Liver (tissue), 9 donors: ENCODE results near the gene EHMT1. TPM values are rescaled to one million over a fixed set of nuclear protein-coding genes. Genes with fewer than 3 reads are reported as not detected.

Source experiments
- DNase-seq: peaks from one replicate; pipeline ENCODE4 v3.0.0-alpha.2; 2017; ENCODE audit warnings: low spot score
- H3K27ac ChIP-seq, 2 donors: one replicate each; pipeline ENCODE4 v1.7.0; 2013; ENCODE audit warnings: inconsistent platforms in 2 of 2, low read length in 2 of 2, control low read depth in 1 of 2, low read depth in 1 of 2, mild to moderate bottlenecking in 1 of 2
- H3K27me3 ChIP-seq, 4 donors: one replicate each; pipeline versions ENCODE4 v1.6.1 to v1.7.0; 2013; ENCODE audit warnings: low read length in 3 of 4, inconsistent platforms in 1 of 4, mild to moderate bottlenecking in 1 of 4, moderate library complexity in 1 of 4; ENCODE audit not compliant: control insufficient read depth in 4 of 4, insufficient read depth in 4 of 4
- H3K36me3 ChIP-seq, 4 donors: one replicate each; pipeline versions ENCODE4 v1.6.1 to v1.7.0; 2013; ENCODE audit warnings: low read length in 3 of 4, mild to moderate bottlenecking in 3 of 4, low read depth in 1 of 4, moderate library complexity in 1 of 4; ENCODE audit not compliant: control insufficient read depth in 4 of 4, insufficient read depth in 3 of 4
- H3K4me1 ChIP-seq, 4 donors: one replicate each; pipeline versions ENCODE4 v1.6.1 to v1.7.0; 2013; ENCODE audit warnings: low read length in 3 of 4, mild to moderate bottlenecking in 3 of 4, moderate library complexity in 1 of 4; ENCODE audit not compliant: control insufficient read depth in 4 of 4, insufficient read depth in 4 of 4
- H3K4me3 ChIP-seq, 3 donors: one replicate each; pipeline versions ENCODE4 v1.6.1 to v1.7.0; 2013; ENCODE audit warnings: low read length in 3 of 3, control low read depth in 1 of 3, low read depth in 1 of 3, mild to moderate bottlenecking in 1 of 3
- H3K9ac ChIP-seq, 2 donors: one replicate each; pipeline ENCODE4 v1.7.0; 2013; ENCODE audit warnings: low read length in 2 of 2, mild to moderate bottlenecking in 2 of 2, moderate library complexity in 2 of 2, control low read depth in 1 of 2, low read depth in 1 of 2
- H3K9me3 ChIP-seq, 4 donors: one replicate each; pipeline versions ENCODE4 v1.6.1 to v1.7.0; 2013; ENCODE audit warnings: low read length in 3 of 4; ENCODE audit not compliant: control insufficient read depth in 4 of 4
- EGR1 ChIP-seq, 2 donors: IDR thresholded peaks; 2 replicates each; pipeline ENCODE4 v1.6.1; 2016 to 2018; ENCODE audit warnings: antibody characterized with exemption in 2 of 2, low read depth in 2 of 2
- FOXA1 ChIP-seq: IDR thresholded peaks from 2 replicates; pipeline ENCODE4 v1.6.1; 2016; ENCODE audit warnings: antibody characterized with exemption
- FOXA2 ChIP-seq: IDR thresholded peaks from 2 replicates; pipeline ENCODE4 v1.6.1; 2016; ENCODE audit warnings: antibody characterized with exemption
- GABPA ChIP-seq, 2 donors: IDR thresholded peaks in 1 of 2; conservative IDR thresholded peaks in 1 of 2; 2 replicates each; pipeline ENCODE4 v1.6.1; 2016; ENCODE audit warnings: antibody characterized with exemption in 2 of 2, mild to moderate bottlenecking in 1 of 2, moderate library complexity in 1 of 2
- HNF4A ChIP-seq, 2 donors: conservative IDR thresholded peaks; 2 replicates each; pipeline ENCODE4 v1.6.1; 2016; ENCODE audit warnings: antibody characterized with exemption in 2 of 2, mild to moderate bottlenecking in 2 of 2
- HNF4G ChIP-seq: IDR thresholded peaks from 2 replicates; pipeline ENCODE4 v1.6.1; 2016; ENCODE audit warnings: antibody characterized with exemption
- JUND ChIP-seq, 2 donors: IDR thresholded peaks; 2 replicates each; pipeline ENCODE4 v1.6.1; 2016; ENCODE audit warnings: antibody characterized with exemption in 2 of 2
- NR2F2 ChIP-seq: IDR thresholded peaks from 2 replicates; pipeline ENCODE4 v1.6.1; 2016; ENCODE audit warnings: antibody characterized with exemption
- RAD21 ChIP-seq, 2 donors: IDR thresholded peaks; 2 replicates each; pipeline ENCODE4 v1.6.1; 2016; ENCODE audit warnings: antibody characterized with exemption in 2 of 2, mild to moderate bottlenecking in 2 of 2
- RXRA ChIP-seq, 2 donors: IDR thresholded peaks; 2 replicates each; pipeline ENCODE4 v1.6.1; 2017 to 2018; ENCODE audit warnings: antibody characterized with exemption in 2 of 2, mild to moderate bottlenecking in 1 of 2
- SP1 ChIP-seq: IDR thresholded peaks from 2 replicates; pipeline ENCODE4 v1.6.1; 2018; ENCODE audit warnings: antibody characterized with exemption, mild to moderate bottlenecking
- TAF1 ChIP-seq: conservative IDR thresholded peaks from 2 replicates; pipeline ENCODE4 v1.6.1; 2016; ENCODE audit warnings: antibody characterized with exemption, mild to moderate bottlenecking
- YY1 ChIP-seq: IDR thresholded peaks from 2 replicates; pipeline ENCODE4 v1.6.1; 2016; ENCODE audit warnings: antibody characterized with exemption, mild to moderate bottlenecking
- WGBS: extraction: QIAGEN DNeasy Blood & Tissue Kit; methylation state at CpG from one replicate; pipeline ENCODE4 v1.1.7; 2013; 5-methylcytosine and 5-hydroxymethylcytosine counted together
- polyA plus RNA-seq, 2 donors: library from polyadenylated mRNA; stranded (reverse) in 1 of 2; unstranded in 1 of 2; fragments of 200-250 nt in 1 of 2; fragments of >200 nt in 1 of 2; fragmentation: Nextera tagmentation in 1 of 2; extraction: Ambion mirVana in 1 of 2; gene quantifications; one replicate each; pipeline versions ENCODE4 v1.2.1 to v1.2.3, GENCODE V29; 2013 to 2015
- total RNA-seq, 2 donors: library from RNA; depleted of rRNA; stranded (reverse); fragments of >200 nt; gene quantifications; one replicate each; pipeline ENCODE4 v1.2.3, GENCODE V29; 2014
- TF ChIP-seq, protein P1 (sequence below): IDR thresholded peaks from 2 replicates; pipeline ENCODE4 v1.6.1; 2016; ENCODE audit warnings: antibody characterized with exemption
- TF ChIP-seq, protein P2 (sequence below): IDR thresholded peaks from 2 replicates; pipeline ENCODE4 v1.6.1; 2016; ENCODE audit warnings: antibody characterized with exemption
- TF ChIP-seq, protein P3 (sequence below): IDR thresholded peaks from 2 replicates; pipeline ENCODE4 v1.6.1; 2016; ENCODE audit warnings: antibody characterized with exemption
- TF ChIP-seq, protein P4 (sequence below): fragments of 150-350 bp; IDR thresholded peaks from 2 replicates; pipeline ENCODE4 v1.5.1; 2017; ENCODE audit warnings: improper control_type of control experiment, low read depth, low read length; ENCODE audit not compliant: missing input control
- TF ChIP-seq, protein P5 (sequence below): IDR thresholded peaks from 2 replicates; pipeline ENCODE4 v1.6.1; 2016; ENCODE audit warnings: antibody characterized with exemption, mild to moderate bottlenecking
- donor health status: healthy.
- donor health status: healthy.
- donor health status: healthy.
- donor health status: healthy.
- donor health status: healthy.

The EHMT1 gene
- total and polyA plus RNA-seq, 4 donors, result 16.1 to 48.2 (median 27.3) TPM

DNA sequence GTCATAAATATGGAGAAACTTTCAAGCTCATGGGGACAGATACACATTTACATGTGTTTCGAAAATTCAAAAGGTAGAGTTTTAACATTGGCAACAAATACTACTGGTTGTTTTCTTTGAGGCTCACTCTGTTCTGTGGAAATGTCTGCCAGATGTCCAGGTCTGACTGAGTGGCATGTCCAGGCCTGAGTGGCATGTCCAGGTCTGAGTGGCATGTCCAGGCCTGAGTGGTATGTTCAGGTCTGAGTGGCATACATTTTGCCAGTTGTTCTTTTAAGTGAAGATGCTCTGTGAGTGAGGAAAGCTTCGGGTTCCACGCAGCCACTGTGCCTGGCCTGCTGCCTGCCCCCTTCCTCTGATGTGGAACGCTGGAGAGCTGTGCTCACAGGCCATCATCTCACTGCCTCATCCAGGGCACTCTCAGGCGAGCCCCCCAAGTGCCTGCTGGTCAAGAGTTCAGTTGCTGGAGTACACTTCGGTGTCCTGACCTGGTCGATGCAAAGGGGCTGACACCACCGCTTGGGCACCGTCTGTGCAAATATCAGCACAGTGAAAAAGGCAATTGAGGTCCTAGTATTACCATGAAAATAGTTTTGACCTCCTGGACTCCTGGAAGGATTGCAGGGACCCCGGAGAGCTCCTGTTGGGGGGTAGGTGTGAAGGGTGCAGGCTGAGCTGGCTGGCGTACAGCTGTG is 89.9 kb downstream of the EHMT1 start:
- WGBS, result 84% methylated on average over 11 of the region's 11 CpGs
- H3K4me1 ChIP-seq, result no peaks in the 10 kb centered on the region
- no peak overlapping the region for H3K27ac ChIP-seq
- DNase-seq, result no peak
- TF ChIP-seq, protein P1, sequence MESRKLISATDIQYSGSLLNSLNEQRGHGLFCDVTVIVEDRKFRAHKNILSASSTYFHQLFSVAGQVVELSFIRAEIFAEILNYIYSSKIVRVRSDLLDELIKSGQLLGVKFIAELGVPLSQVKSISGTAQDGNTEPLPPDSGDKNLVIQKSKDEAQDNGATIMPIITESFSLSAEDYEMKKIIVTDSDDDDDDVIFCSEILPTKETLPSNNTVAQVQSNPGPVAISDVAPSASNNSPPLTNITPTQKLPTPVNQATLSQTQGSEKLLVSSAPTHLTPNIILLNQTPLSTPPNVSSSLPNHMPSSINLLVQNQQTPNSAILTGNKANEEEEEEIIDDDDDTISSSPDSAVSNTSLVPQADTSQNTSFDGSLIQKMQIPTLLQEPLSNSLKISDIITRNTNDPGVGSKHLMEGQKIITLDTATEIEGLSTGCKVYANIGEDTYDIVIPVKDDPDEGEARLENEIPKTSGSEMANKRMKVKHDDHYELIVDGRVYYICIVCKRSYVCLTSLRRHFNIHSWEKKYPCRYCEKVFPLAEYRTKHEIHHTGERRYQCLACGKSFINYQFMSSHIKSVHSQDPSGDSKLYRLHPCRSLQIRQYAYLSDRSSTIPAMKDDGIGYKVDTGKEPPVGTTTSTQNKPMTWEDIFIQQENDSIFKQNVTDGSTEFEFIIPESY, result no peak
- TF ChIP-seq YY1, result no peak
- TF ChIP-seq SP1, result no peak
- TF ChIP-seq HNF4A (conservative IDR thresholded peaks at IDR 0.05), result no peak
- TF ChIP-seq, protein P2, sequence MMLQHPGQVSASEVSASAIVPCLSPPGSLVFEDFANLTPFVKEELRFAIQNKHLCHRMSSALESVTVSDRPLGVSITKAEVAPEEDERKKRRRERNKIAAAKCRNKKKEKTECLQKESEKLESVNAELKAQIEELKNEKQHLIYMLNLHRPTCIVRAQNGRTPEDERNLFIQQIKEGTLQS, result no peak
- TF ChIP-seq EGR1 (IDR thresholded peaks at IDR 0.05; ENCODE audit: low read depth in 2 of 2), result no peak
- TF ChIP-seq, protein P3, sequence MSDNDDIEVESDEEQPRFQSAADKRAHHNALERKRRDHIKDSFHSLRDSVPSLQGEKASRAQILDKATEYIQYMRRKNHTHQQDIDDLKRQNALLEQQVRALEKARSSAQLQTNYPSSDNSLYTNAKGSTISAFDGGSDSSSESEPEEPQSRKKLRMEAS, result no peak
- TF ChIP-seq FOXA1, result no peak
- TF ChIP-seq TAF1, result no peak
- TF ChIP-seq GABPA (IDR thresholded peaks at IDR 0.05 in 1 of 2, conservative IDR thresholded peaks at IDR 0.05 in 1 of 2), result no peak
- TF ChIP-seq JUND (IDR thresholded peaks at IDR 0.05), result no peak
- TF ChIP-seq RAD21 (IDR thresholded peaks at IDR 0.05), result no peak
- H3K27me3 ChIP-seq, result no peaks in the 10 kb centered on the region
- H3K9me3 ChIP-seq, result no peaks in the 10 kb centered on the region
- peaks cover 0 to 8% (median 3%) of the 10 kb centered on the region in 4 donors for H3K36me3 ChIP-seq
- H3K4me3 ChIP-seq, result no peak overlapping the region
- H3K9ac ChIP-seq, result no peak overlapping the region

DNA sequence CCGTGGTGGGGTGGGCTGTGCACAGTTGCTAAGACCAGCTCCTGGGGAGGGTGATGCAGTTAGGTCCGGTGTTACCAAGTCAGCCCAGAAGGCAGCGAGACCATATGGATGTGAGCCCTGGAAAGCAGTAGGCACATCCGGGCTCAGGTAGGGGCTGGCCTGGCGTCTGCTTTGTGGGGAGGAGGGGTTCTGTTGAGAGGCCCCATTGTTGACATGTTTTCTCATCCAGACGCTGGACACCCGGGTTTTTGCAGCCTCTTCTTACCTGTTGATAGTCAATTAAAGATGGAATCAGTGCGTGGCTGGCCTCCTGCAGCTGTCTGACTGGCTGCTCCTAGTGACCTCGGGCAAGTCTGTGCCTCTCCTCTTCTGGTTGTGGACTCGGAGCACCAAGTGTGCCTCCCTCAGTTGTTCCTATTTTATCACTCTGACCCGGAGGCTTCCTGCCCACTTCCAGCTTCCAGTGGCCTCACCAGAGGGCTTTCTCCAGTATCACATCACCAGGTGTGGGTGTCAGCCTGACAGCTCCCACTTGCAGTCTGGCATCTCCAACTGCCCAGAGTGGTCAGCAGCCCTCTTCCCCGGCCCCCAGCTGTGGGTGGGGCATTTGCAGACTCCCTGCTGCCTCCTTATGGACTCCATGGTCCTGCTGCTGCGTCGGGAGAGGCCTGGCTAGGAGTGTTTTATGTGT is 90.8 kb downstream of the EHMT1 start:
- Histone ChIP-seq H3K27me3 (no peaks in the 10 kb centered on the region), H3K4me1 (no peaks in the 10 kb centered on the region), H3K9me3 (no peaks in the 10 kb centered on the region), H3K9ac (no peak overlapping the region), H3K4me3 (no peak overlapping the region), H3K27ac (no peak overlapping the region), H3K36me3 (peaks cover 2 to 8% (median 4%) of the 10 kb centered on the region in 4 donors)
- WGBS, result 93% methylated on average over 14 of the region's 14 CpGs
- no peak for DNase-seq
- TF ChIP-seq FOXA2 (no peak), TAF1 (no peak), EGR1 (IDR thresholded peaks at IDR 0.05; ENCODE audit: low read depth in 2 of 2) (no peak), RXRA (IDR thresholded peaks at IDR 0.05) (no peak), FOXA1 (no peak), NR2F2 (no peak), SP1 (no peak), RAD21 (IDR thresholded peaks at IDR 0.05) (no peak), YY1 (no peak), JUND (IDR thresholded peaks at IDR 0.05) (no peak), HNF4G (no peak), GABPA (IDR thresholded peaks at IDR 0.05 in 1 of 2, conservative IDR thresholded peaks at IDR 0.05 in 1 of 2) (no peak), HNF4A (conservative IDR thresholded peaks at IDR 0.05) (no peak)
- TF ChIP-seq, protein P2, result no peak
- TF ChIP-seq, protein P3, result no peak
- TF ChIP-seq, protein P1, result no peak
- TF ChIP-seq, protein P4, sequence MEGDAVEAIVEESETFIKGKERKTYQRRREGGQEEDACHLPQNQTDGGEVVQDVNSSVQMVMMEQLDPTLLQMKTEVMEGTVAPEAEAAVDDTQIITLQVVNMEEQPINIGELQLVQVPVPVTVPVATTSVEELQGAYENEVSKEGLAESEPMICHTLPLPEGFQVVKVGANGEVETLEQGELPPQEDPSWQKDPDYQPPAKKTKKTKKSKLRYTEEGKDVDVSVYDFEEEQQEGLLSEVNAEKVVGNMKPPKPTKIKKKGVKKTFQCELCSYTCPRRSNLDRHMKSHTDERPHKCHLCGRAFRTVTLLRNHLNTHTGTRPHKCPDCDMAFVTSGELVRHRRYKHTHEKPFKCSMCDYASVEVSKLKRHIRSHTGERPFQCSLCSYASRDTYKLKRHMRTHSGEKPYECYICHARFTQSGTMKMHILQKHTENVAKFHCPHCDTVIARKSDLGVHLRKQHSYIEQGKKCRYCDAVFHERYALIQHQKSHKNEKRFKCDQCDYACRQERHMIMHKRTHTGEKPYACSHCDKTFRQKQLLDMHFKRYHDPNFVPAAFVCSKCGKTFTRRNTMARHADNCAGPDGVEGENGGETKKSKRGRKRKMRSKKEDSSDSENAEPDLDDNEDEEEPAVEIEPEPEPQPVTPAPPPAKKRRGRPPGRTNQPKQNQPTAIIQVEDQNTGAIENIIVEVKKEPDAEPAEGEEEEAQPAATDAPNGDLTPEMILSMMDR, result no peak
- TF ChIP-seq, protein P5, sequence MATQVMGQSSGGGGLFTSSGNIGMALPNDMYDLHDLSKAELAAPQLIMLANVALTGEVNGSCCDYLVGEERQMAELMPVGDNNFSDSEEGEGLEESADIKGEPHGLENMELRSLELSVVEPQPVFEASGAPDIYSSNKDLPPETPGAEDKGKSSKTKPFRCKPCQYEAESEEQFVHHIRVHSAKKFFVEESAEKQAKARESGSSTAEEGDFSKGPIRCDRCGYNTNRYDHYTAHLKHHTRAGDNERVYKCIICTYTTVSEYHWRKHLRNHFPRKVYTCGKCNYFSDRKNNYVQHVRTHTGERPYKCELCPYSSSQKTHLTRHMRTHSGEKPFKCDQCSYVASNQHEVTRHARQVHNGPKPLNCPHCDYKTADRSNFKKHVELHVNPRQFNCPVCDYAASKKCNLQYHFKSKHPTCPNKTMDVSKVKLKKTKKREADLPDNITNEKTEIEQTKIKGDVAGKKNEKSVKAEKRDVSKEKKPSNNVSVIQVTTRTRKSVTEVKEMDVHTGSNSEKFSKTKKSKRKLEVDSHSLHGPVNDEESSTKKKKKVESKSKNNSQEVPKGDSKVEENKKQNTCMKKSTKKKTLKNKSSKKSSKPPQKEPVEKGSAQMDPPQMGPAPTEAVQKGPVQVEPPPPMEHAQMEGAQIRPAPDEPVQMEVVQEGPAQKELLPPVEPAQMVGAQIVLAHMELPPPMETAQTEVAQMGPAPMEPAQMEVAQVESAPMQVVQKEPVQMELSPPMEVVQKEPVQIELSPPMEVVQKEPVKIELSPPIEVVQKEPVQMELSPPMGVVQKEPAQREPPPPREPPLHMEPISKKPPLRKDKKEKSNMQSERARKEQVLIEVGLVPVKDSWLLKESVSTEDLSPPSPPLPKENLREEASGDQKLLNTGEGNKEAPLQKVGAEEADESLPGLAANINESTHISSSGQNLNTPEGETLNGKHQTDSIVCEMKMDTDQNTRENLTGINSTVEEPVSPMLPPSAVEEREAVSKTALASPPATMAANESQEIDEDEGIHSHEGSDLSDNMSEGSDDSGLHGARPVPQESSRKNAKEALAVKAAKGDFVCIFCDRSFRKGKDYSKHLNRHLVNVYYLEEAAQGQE, result no peak
